ENCODE measurements around the gene GLRA1. TPM values are rescaled to one million over a fixed set of nuclear protein-coding genes. Genes with fewer than 3 reads are reported as not detected.
"Not testable (repeated sequence)": the region's sequence is repeated elsewhere in the genome, so short reads cannot be mapped to it uniquely, and the experiment has no call there.

Gene GLRA1
- polyA plus RNA-seq, 1 donor (not counting 4 experiments of a cell fraction or from before 2014, with no cell fraction given): not detected

GRCh38 chr5:151784141-151784540 lies 140.5 kb downstream of the GLRA1 start:
- H3K79me2 ChIP-seq (ENCODE audit: control insufficient read depth, insufficient read depth, low read length): peaks cover 99% of the 10 kb centered on the region
- H3K9me1 ChIP-seq (ENCODE audit: control insufficient read depth, extremely low read depth, insufficient read depth, low read length): peaks cover 5% of the 10 kb centered on the region
- FAIRE-seq (no peak), DNase-seq (ENCODE audit: low read depth, low spot score) (no peak)
- H3K27ac ChIP-seq (ENCODE audit: control insufficient read depth, insufficient read depth, low read length): no peak overlapping the region
- no peaks in the 10 kb centered on the region for H3K4me1 ChIP-seq (ENCODE audit: control insufficient read depth, extremely low read depth, insufficient read depth, low read length)
- H3K9ac ChIP-seq (ENCODE audit: control insufficient read depth, extremely low read depth, insufficient read depth, low read length): no peak overlapping the region
- H3K36me3 ChIP-seq (ENCODE audit: control insufficient read depth in 2 of 2, extremely low read depth in 1 of 2, insufficient read depth in 2 of 2, low read length in 2 of 2): peaks cover 4 to 13% of the 10 kb centered on the region in 2 experiments
- H3K4me3 ChIP-seq (ENCODE audit: control insufficient read depth in 2 of 3, extremely low read depth in 1 of 3, insufficient read depth in 2 of 3, low read depth in 1 of 3, low read length in 3 of 3): no peak overlapping the region
- no peaks in the 10 kb centered on the region for H3K27me3 ChIP-seq (ENCODE audit: control insufficient read depth, extremely low read depth, insufficient read depth, low read length)
- H4K20me1 ChIP-seq (ENCODE audit: control insufficient read depth, extremely low read depth, insufficient read depth, low read length): peaks cover 57% of the 10 kb centered on the region
- dilution Hi-C loops (cut with MboI; ENCODE audit: extremely low pct_ligation_motif_present, low sequenced_read_pairs): no loop called here
- TF ChIP-seq EZH2 (IDR thresholded peaks at IDR 0.05; ENCODE audit: low read length): no peak
- TF ChIP-seq CTCF (optimal IDR thresholded peaks at IDR 0.05 in 1 of 3, IDR thresholded peaks at IDR 0.05 in 1 of 3, conservative IDR thresholded peaks at IDR 0.05 in 1 of 3; ENCODE audit: extremely low read depth in 1 of 3, insufficient read depth in 2 of 3, low read length in 3 of 3): no peak
- no peak overlapping the region for H3K4me2 ChIP-seq (ENCODE audit: control insufficient read depth, extremely low read depth, insufficient read depth, low read depth, low read length)
- no peak overlapping the region for H2AFZ ChIP-seq (ENCODE audit: control insufficient read depth, low read length)
- H3K9me3 ChIP-seq (ENCODE audit: control insufficient read depth, low read depth, low read length): no peaks in the 10 kb centered on the region

GRCh38 chr5:151783664-151784063 lies 141.0 kb downstream of the GLRA1 start:
- H3K27ac ChIP-seq (ENCODE audit: control insufficient read depth, insufficient read depth, low read length); H3K4me1 ChIP-seq (ENCODE audit: control insufficient read depth, extremely low read depth, insufficient read depth, low read length); H2AFZ ChIP-seq (ENCODE audit: control insufficient read depth, low read length); dilution Hi-C loops (cut with MboI; ENCODE audit: extremely low pct_ligation_motif_present, low sequenced_read_pairs); H3K36me3 ChIP-seq (ENCODE audit: control insufficient read depth in 2 of 2, extremely low read depth in 1 of 2, insufficient read depth in 2 of 2, low read length in 2 of 2); H3K9me1 ChIP-seq (ENCODE audit: control insufficient read depth, extremely low read depth, insufficient read depth, low read length); H3K9ac ChIP-seq (ENCODE audit: control insufficient read depth, extremely low read depth, insufficient read depth, low read length); H3K4me3 ChIP-seq (ENCODE audit: control insufficient read depth in 2 of 3, extremely low read depth in 1 of 3, insufficient read depth in 2 of 3, low read depth in 1 of 3, low read length in 3 of 3); H3K4me2 ChIP-seq (ENCODE audit: control insufficient read depth, extremely low read depth, insufficient read depth, low read depth, low read length); H3K9me3 ChIP-seq (ENCODE audit: control insufficient read depth, low read depth, low read length); FAIRE-seq; DNase-seq (ENCODE audit: low read depth, low spot score); H3K27me3 ChIP-seq (ENCODE audit: control insufficient read depth, extremely low read depth, insufficient read depth, low read length): not testable (repeated sequence)
- H3K79me2 ChIP-seq (ENCODE audit: control insufficient read depth, insufficient read depth, low read length): peaks cover 99% of the 10 kb centered on the region
- peaks cover 54% of the 10 kb centered on the region for H4K20me1 ChIP-seq (ENCODE audit: control insufficient read depth, extremely low read depth, insufficient read depth, low read length)

- peaks cover 100% of the 10 kb centered on the region for H3K79me2 ChIP-seq (ENCODE audit: control insufficient read depth, insufficient read depth, low read length)
- H3K36me3 ChIP-seq (ENCODE audit: control insufficient read depth in 2 of 2, extremely low read depth in 1 of 2, insufficient read depth in 2 of 2, low read length in 2 of 2): peaks cover 2 to 14% of the 10 kb centered on the region in 2 experiments
- H3K4me3 ChIP-seq (ENCODE audit: control insufficient read depth in 2 of 3, extremely low read depth in 1 of 3, insufficient read depth in 2 of 3, low read depth in 1 of 3, low read length in 3 of 3): no peak overlapping the region
- peaks cover 5% of the 10 kb centered on the region for H3K9me1 ChIP-seq (ENCODE audit: control insufficient read depth, extremely low read depth, insufficient read depth, low read length)
- TF ChIP-seq CTCF (optimal IDR thresholded peaks at IDR 0.05 in 1 of 3, IDR thresholded peaks at IDR 0.05 in 1 of 3, conservative IDR thresholded peaks at IDR 0.05 in 1 of 3; ENCODE audit: extremely low read depth in 1 of 3, insufficient read depth in 2 of 3, low read length in 3 of 3): no peak
- TF ChIP-seq EZH2 (IDR thresholded peaks at IDR 0.05; ENCODE audit: low read length): no peak
- H4K20me1 ChIP-seq (ENCODE audit: control insufficient read depth, extremely low read depth, insufficient read depth, low read length): peaks cover 63% of the 10 kb centered on the region
- no peak overlapping the region for H3K27ac ChIP-seq (ENCODE audit: control insufficient read depth, insufficient read depth, low read length)
- dilution Hi-C loops (cut with MboI; ENCODE audit: extremely low pct_ligation_motif_present, low sequenced_read_pairs): no loop called here
- no peaks in the 10 kb centered on the region for H3K4me1 ChIP-seq (ENCODE audit: control insufficient read depth, extremely low read depth, insufficient read depth, low read length)
- H3K27me3 ChIP-seq (ENCODE audit: control insufficient read depth, extremely low read depth, insufficient read depth, low read length): no peaks in the 10 kb centered on the region
- DNase-seq (ENCODE audit: low read depth, low spot score) (no peak), FAIRE-seq (no peak)
- no peak overlapping the region for H3K9ac ChIP-seq (ENCODE audit: control insufficient read depth, extremely low read depth, insufficient read depth, low read length)
- no peaks in the 10 kb centered on the region for H3K9me3 ChIP-seq (ENCODE audit: control insufficient read depth, low read depth, low read length)
- H3K4me2 ChIP-seq (ENCODE audit: control insufficient read depth, extremely low read depth, insufficient read depth, low read depth, low read length): no peak overlapping the region
- no peak overlapping the region for H2AFZ ChIP-seq (ENCODE audit: control insufficient read depth, low read length)
These were observed 143.4 kb downstream of the GLRA1 start for GRCh38 chr5:151781201-151781600.
